Psoas muscle (tissue), 8 donors: ENCODE data around the gene DMPK. TPM values are rescaled to one million over a fixed set of nuclear protein-coding genes. Genes with fewer than 3 reads are reported as not detected.

Source experiments
- ATAC-seq, 4 donors: fragments of 200-7000 bp; cut with Tn5 transposase; one replicate each; pipeline ENCODE4 v1.9.1; 2020; ENCODE audit warnings: moderate library complexity in 3 of 4, mild to moderate bottlenecking in 2 of 4
- DNase-seq, 2 donors: peaks; one replicate each; pipeline ENCODE4 v3.0.0-alpha.2; 2020
- H3K27ac ChIP-seq: fragments of 200-600 bp; one replicate; pipeline ENCODE4 v1.8.0; 2022
- H3K27me3 ChIP-seq, 3 donors: fragments of 200-600 bp in 1 of 3; one replicate each; pipeline versions ENCODE4 v1.6.1 to v1.8.0; 2013 to 2022; ENCODE audit warnings: low read length in 2 of 3, mild to moderate bottlenecking in 2 of 3, moderate library complexity in 1 of 3; ENCODE audit not compliant: insufficient read depth in 3 of 3
- H3K36me3 ChIP-seq, 2 donors: fragments of 200-600 bp in 1 of 2; one replicate each; pipeline versions ENCODE4 v1.6.1 to v1.8.0; 2013 to 2022; ENCODE audit warnings: low read depth in 1 of 2, mild to moderate bottlenecking in 1 of 2, moderate library complexity in 1 of 2; ENCODE audit not compliant: insufficient read depth in 1 of 2
- H3K4me1 ChIP-seq: fragments of 200-600 bp; one replicate; pipeline ENCODE4 v1.8.0; 2022
- H3K4me3 ChIP-seq: fragments of 200-600 bp; one replicate; pipeline ENCODE4 v1.8.0; 2022; ENCODE audit warnings: mild to moderate bottlenecking
- H3K9me3 ChIP-seq: fragments of 200-600 bp; one replicate; pipeline ENCODE4 v1.8.0; 2022
- CTCF ChIP-seq: fragments of 200-600 bp; IDR thresholded peaks from one replicate; pipeline ENCODE4 v1.8.0; 2022; ENCODE audit warnings: antibody characterized with exemption
- WGBS, 3 donors: extraction: QIAGEN DNeasy Blood & Tissue Kit; methylation state at CpG; one replicate each; pipeline versions ENCODE4 v1.1.6 to v1.1.7; 2013; 5-methylcytosine and 5-hydroxymethylcytosine counted together
- intact Hi-C, 2 donors: fragments of 100-400 bp; cut with DNase I; formaldehyde crosslinking; loops; one replicate each; pipeline versions ENCODE4 v1.11.0 to v1.14.2; 2022
- polyA plus RNA-seq, 3 donors: library from polyadenylated mRNA; stranded (reverse); fragments of 200-250 nt; gene quantifications; one replicate each; pipeline ENCODE4 v1.2.3, GENCODE V29; 2013
- total RNA-seq, 4 donors: library from RNA; stranded (reverse); fragmentation: NEBNext Ultra II Directional in 2 of 4; extraction: Animal tissue kit (Norgen Biotek cat#: 25700) in 2 of 4; gene quantifications; one replicate each; pipeline versions ENCODE4 v1.2.1 to v1.2.4, GENCODE V29; 2021 to 2023
- donor health status: healthy with polysubstance abuse.
- donor health status: DM: no; HTN: no; CAD: no; lungs with moderate emphysema.
- donor health status: Bipolar disorder and iron deficiency.
- donor health status: healthy.
- donor health status: DM: yes; HTN: yes; CAD: no.
- donor health status: DM: no; HTN: no; CAD: no.
- donor health status: DM: no; HTN: no; CAD: no.
- donor health status: DM: yes; HTN: yes; CAD: no.

Gene DMPK
- total and polyA plus RNA-seq, 7 donors = 53.0 to 617 (median 132) TPM

- H3K4me3 ChIP-seq = no peak overlapping the region
- peak in 3 of 4 donors; percentile 22 to 74 (median 63) for ATAC-seq
- peak overlapping the region; percentile 23 for H3K27ac ChIP-seq
- no peak for TF ChIP-seq CTCF
- H3K4me1 ChIP-seq = peaks cover 5% of the 10 kb centered on the region
- H3K27me3 ChIP-seq = no peaks in the 10 kb centered on the region
- intact Hi-C loops = no loop called here
- WGBS, 3 donors = 26 to 37% (median 37%) methylated on average over 12 of the region's 12 CpGs
- H3K36me3 ChIP-seq = peaks cover 9 to 85% of the 10 kb centered on the region in 2 donors
- peak in 1 of 2 donors; percentile 50 for DNase-seq
- H3K9me3 ChIP-seq = no peaks in the 10 kb centered on the region
Observed at GRCh38 chr19:45824041-45824471, 41.8 kb upstream of the DMPK start.

- Histone ChIP-seq H3K36me3 (peaks cover 4 to 77% of the 10 kb centered on the region in 2 donors), H3K9me3 (no peaks in the 10 kb centered on the region), H3K4me3 (no peak overlapping the region), H3K27ac (no peak overlapping the region), H3K4me1 (peaks cover 5% of the 10 kb centered on the region), H3K27me3 (no peaks in the 10 kb centered on the region)
- intact Hi-C loops = no loop called here
- ATAC-seq = no peak
- no peak for TF ChIP-seq CTCF
- WGBS, 3 donors = 91 to 95% (median 94%) methylated on average over 12 of the region's 12 CpGs
- DNase-seq = no peak
Observed at GRCh38 chr19:45823182-45823581, 40.9 kb upstream of the DMPK start.

- Histone ChIP-seq H3K36me3 (peaks cover 4 to 72% of the 10 kb centered on the region in 2 donors), H3K27ac (no peak overlapping the region), H3K4me3 (no peak overlapping the region), H3K4me1 (peaks cover 5% of the 10 kb centered on the region), H3K9me3 (no peaks in the 10 kb centered on the region), H3K27me3 (no peaks in the 10 kb centered on the region)
- WGBS, 3 donors = 87 to 95% (median 90%) methylated on average over 5 of the region's 5 CpGs
- DNase-seq (no peak), ATAC-seq (no peak)
- TF ChIP-seq CTCF = no peak
- intact Hi-C loops = no loop called here
Observed at GRCh38 chr19:45822716-45823115, 40.4 kb upstream of the DMPK start.

GRCh38 chr19:45821570-45821969 lies 39.3 kb upstream of the DMPK start:
- TF ChIP-seq CTCF = no peak
- no peaks in the 10 kb centered on the region for H3K9me3 ChIP-seq
- peak in 1 of 2 donors; percentile 40 for DNase-seq
- no peaks in the 10 kb centered on the region for H3K27me3 ChIP-seq
- no peak for ATAC-seq
- 77 to 87% (median 83%) methylated on average over 9 to 10 of the region's 10 CpGs for WGBS, 3 donors
- H3K27ac ChIP-seq = no peak overlapping the region
- H3K4me3 ChIP-seq = no peak overlapping the region
- H3K4me1 ChIP-seq = peaks cover 5% of the 10 kb centered on the region
- H3K36me3 ChIP-seq = peaks cover 4 to 60% of the 10 kb centered on the region in 2 donors
- intact Hi-C loops = no loop called here

- WGBS, 3 donors = 67 to 82% (median 79%) methylated on average over 8 of the region's 8 CpGs
- H3K27ac ChIP-seq = no peak overlapping the region
- DNase-seq (no peak), ATAC-seq (no peak)
- no peaks in the 10 kb centered on the region for H3K27me3 ChIP-seq
- peaks cover 5% of the 10 kb centered on the region for H3K4me1 ChIP-seq
- H3K9me3 ChIP-seq = no peaks in the 10 kb centered on the region
- TF ChIP-seq CTCF = no peak
- peaks cover 4 to 56% of the 10 kb centered on the region in 2 donors for H3K36me3 ChIP-seq
- no peak overlapping the region for H3K4me3 ChIP-seq
- intact Hi-C loops = no loop called here
Observed at GRCh38 chr19:45821103-45821521, 38.8 kb upstream of the DMPK start.
